CD14-positive monocyte (primary cell): ENCODE results near the gene PTPRN. TPM values are rescaled to one million over a fixed set of nuclear protein-coding genes. Genes with fewer than 3 reads are reported as not detected.

Experiments
- DNase-seq, 3 donors: peaks; one replicate each; pipeline ENCODE4 v3.0.0-alpha.2; 2011 to 2022
- H2AFZ ChIP-seq: 2 replicates; pipeline ENCODE4 v1.6.0; 2012; ENCODE audit warnings: mild to moderate bottlenecking, low read depth, low read length, inconsistent platforms; ENCODE audit not compliant: insufficient read depth, poor library complexity, severe bottlenecking
- H3K27ac ChIP-seq, 2 donors: 1 replicate in 1 of 2; 2 replicates in 1 of 2; pipeline ENCODE4 v1.5.1; 2012 to 2013; ENCODE audit warnings: low read length in 2 of 2, control low read depth in 1 of 2, inconsistent platforms in 1 of 2, low read depth in 1 of 2, mild to moderate bottlenecking in 1 of 2
- H3K27me3 ChIP-seq, 2 donors: one replicate each; pipeline versions ENCODE4 v1.6.0 to v1.6.1; 2011 to 2013; ENCODE audit warnings: low read length in 2 of 2; ENCODE audit not compliant: control insufficient read depth in 2 of 2, insufficient read depth in 2 of 2
- H3K36me3 ChIP-seq, 2 donors: replicated peaks in 1 of 2; 1 replicate in 1 of 2; 2 replicates in 1 of 2; pipeline versions ENCODE4 v1.5.1 to v1.6.1; 2012 to 2013; ENCODE audit warnings: low read length in 2 of 2, control low read depth in 1 of 2, inconsistent platforms in 1 of 2, mild to moderate bottlenecking in 1 of 2; ENCODE audit not compliant: insufficient read depth in 2 of 2, control insufficient read depth in 1 of 2
- H3K4me1 ChIP-seq, 2 donors: 1 replicate in 1 of 2; 2 replicates in 1 of 2; pipeline versions ENCODE4 v1.5.1 to v1.6.1; 2012 to 2013; ENCODE audit warnings: low read length in 2 of 2, control low read depth in 1 of 2, inconsistent platforms in 1 of 2, mild to moderate bottlenecking in 1 of 2, moderate library complexity in 1 of 2; ENCODE audit not compliant: insufficient read depth in 2 of 2, control insufficient read depth in 1 of 2
- H3K4me2 ChIP-seq: replicated peaks from 2 replicates; pipeline ENCODE3; 2012; ENCODE audit warnings: low read length, moderate library complexity, mild to moderate bottlenecking; ENCODE audit not compliant: poor library complexity, severe bottlenecking; ENCODE audit errors: extremely low read depth
- H3K4me3 ChIP-seq, 3 experiments: fragments of 200-600 bp in 1 of 3; sonication (generic) in 1 of 3; replicated peaks in 1 of 3; 1 replicate in 2 of 3; 2 replicates in 1 of 3; pipeline ENCODE4 v1.5.1; 2011 to 2013; ENCODE audit warnings: low read length in 3 of 3, mild to moderate bottlenecking in 3 of 3, control low read depth in 2 of 3, low read depth in 2 of 3, inconsistent platforms in 1 of 3, moderate library complexity in 1 of 3
- H3K79me2 ChIP-seq: 2 replicates; pipeline ENCODE4 v1.6.0; 2012; ENCODE audit warnings: mild to moderate bottlenecking, control low read depth, inconsistent platforms, low read length, moderate library complexity; ENCODE audit not compliant: insufficient read depth
- H3K9ac ChIP-seq: 2 replicates; pipeline ENCODE4 v1.6.0; 2017; ENCODE audit warnings: low read length, mild to moderate bottlenecking; ENCODE audit not compliant: insufficient read depth, poor library complexity, severe bottlenecking
- H3K9me3 ChIP-seq, 2 donors: replicated peaks in 1 of 2; 1 replicate in 1 of 2; 2 replicates in 1 of 2; pipeline versions ENCODE4 v1.5.1 to v1.6.1; 2012 to 2013; ENCODE audit warnings: low read length in 2 of 2, control low read depth in 1 of 2; ENCODE audit not compliant: control insufficient read depth in 1 of 2, insufficient read depth in 1 of 2
- H4K20me1 ChIP-seq: 2 replicates; pipeline ENCODE4 v1.6.0; 2012; ENCODE audit warnings: mild to moderate bottlenecking, low read length, control low read depth, moderate library complexity; ENCODE audit not compliant: insufficient read depth
- H3K27ac Mint-ChIP-seq, 7 donors: one replicate each; pipeline ENCODE4 v1.8.0; 2020; ENCODE audit warnings: mild to moderate bottlenecking in 7 of 7, mixed read lengths in 7 of 7, moderate library complexity in 6 of 7, inconsistent platforms in 2 of 7
- H3K27me3 Mint-ChIP-seq, 3 donors: one replicate each; pipeline ENCODE4 v1.8.0; 2021 to 2022; ENCODE audit warnings: low read depth in 3 of 3, mild to moderate bottlenecking in 3 of 3, mixed read lengths in 3 of 3, moderate library complexity in 3 of 3, inconsistent platforms in 1 of 3
- H3K36me3 Mint-ChIP-seq, 2 donors: one replicate each; pipeline ENCODE4 v1.8.0; 2020; ENCODE audit warnings: mixed read lengths in 2 of 2, inconsistent platforms in 1 of 2, mild to moderate bottlenecking in 1 of 2
- H3K4me1 Mint-ChIP-seq: one replicate; pipeline ENCODE4 v1.8.0; 2020; ENCODE audit warnings: mild to moderate bottlenecking, mixed read lengths
- H3K4me3 Mint-ChIP-seq, 2 donors: one replicate each; pipeline ENCODE4 v1.8.0; 2020; ENCODE audit warnings: mild to moderate bottlenecking in 2 of 2, mixed read lengths in 2 of 2, moderate library complexity in 1 of 2
- H3K9me3 Mint-ChIP-seq, 7 donors: one replicate each; pipeline ENCODE4 v1.8.0; 2020 to 2022; ENCODE audit warnings: mixed read lengths in 7 of 7, mild to moderate bottlenecking in 6 of 7, moderate library complexity in 6 of 7, inconsistent platforms in 2 of 7
- CTCF ChIP-seq: fragments of 200-600 bp; IDR thresholded peaks from one replicate; pipeline ENCODE4 v1.8.0; 2022; ENCODE audit warnings: antibody characterized with exemption, mild to moderate bottlenecking
- WGBS: methylation state at CpG from one replicate; pipeline ENCODE4 v1.1.5; 2013; ENCODE audit warnings: missing lambda C conversion rate; ENCODE audit not compliant: insufficient coverage; 5-methylcytosine and 5-hydroxymethylcytosine counted together
- intact Hi-C, 2 donors: fragments of 100-400 bp; cut with micrococcal nuclease; formaldehyde crosslinking; loops; one replicate each; pipeline versions ENCODE4 v1.15.0 to v1.15.1; 2023
- polyA plus RNA-seq, 3 donors: library from polyadenylated mRNA; depleted of rRNA in 1 of 3; unstranded in 2 of 3; stranded (reverse) in 1 of 3; fragments of 300-500 nt in 2 of 3; fragments of >200 nt in 1 of 3; fragmentation: Illumina TruSeq in 2 of 3; gene quantifications; 1 replicate in 2 of 3; 2 replicates in 1 of 3; pipeline ENCODE4 v1.2.3, GENCODE V29; 2012 to 2021

PTPRN gene
- polyA plus RNA-seq, 3 donors, result not detected

- H3K79me2 ChIP-seq, result peaks cover 5% of the 10 kb centered on the region
- peak overlapping the region; percentile 85 to 97 for H3K27ac ChIP-seq
- no peaks in the 10 kb centered on the region for H4K20me1 ChIP-seq
- no peaks in the 10 kb centered on the region for H3K27me3 ChIP-seq
- no peak for DNase-seq
- Mint-ChIP-seq H3K4me3 (peak overlapping the region; percentile 88 to 91), H3K27me3 (peaks cover 2 to 6% (median 6%) of the 10 kb centered on the region in 3 donors), H3K27ac (peak overlapping the region; percentile 92 to 98 (median 97)), H3K9me3 (peaks cover 0 to 2% (median 0%) of the 10 kb centered on the region in 7 donors), H3K36me3 (peaks cover 45 to 51% of the 10 kb centered on the region in 2 donors), H3K4me1 (peaks cover 29% of the 10 kb centered on the region)
- H3K4me3 ChIP-seq, result peak overlapping the region; percentile 54 to 77 (median 57)
- WGBS, result 92% methylated on average over 5 of the region's 12 CpGs
- peaks cover 37 to 47% of the 10 kb centered on the region in 2 donors for H3K36me3 ChIP-seq
- peak overlapping the region; percentile 98 for H3K9ac ChIP-seq
- peaks cover 23 to 31% of the 10 kb centered on the region in 2 donors for H3K4me1 ChIP-seq
- peak; percentile 18 for TF ChIP-seq CTCF
- peak overlapping the region; percentile 72 for H2AFZ ChIP-seq
- H3K9me3 ChIP-seq, result no peaks in the 10 kb centered on the region
- intact Hi-C loops, result loop anchor here (1.0 to 2.0 kb wide), 4 partner anchors 15 to 107 kb away; partner anchors contain the start of gene DNPEP (in 2 of the 2)
- peak overlapping the region; percentile 76 for H3K4me2 ChIP-seq
These were observed 29.2 kb downstream of the PTPRN start for GRCh38 chr2:219279916-219280516.

GRCh38 chr2:219279151-219279915, 29.9 kb downstream of the PTPRN start, which contains the start of gene DNAJB2:
TSS of gene DNAJB2 (plus strand) at chr2:219279366. CDS start at chr2:219279834, 468 bp downstream.
- Mint-ChIP-seq H3K4me1 (peaks cover 29% of the 10 kb centered on the region), H3K27me3 (peaks cover 2 to 6% (median 6%) of the 10 kb centered on the region in 3 donors), H3K9me3 (peaks cover 0 to 2% (median 0%) of the 10 kb centered on the region in 7 donors), H3K36me3 (peaks cover 40 to 44% of the 10 kb centered on the region in 2 donors), H3K4me3 (peak within 1 kb of the TSS; percentile 88 to 91), H3K27ac (peak within 1 kb of the TSS; percentile 92 to 98 (median 97))
- Histone ChIP-seq H3K4me3 (peak within 1 kb of the TSS; percentile 54 to 77 (median 57)), H3K4me2 (peak within 1 kb of the TSS; percentile 76), H3K27ac (peak within 1 kb of the TSS; percentile 85 to 97), H2AFZ (peak within 1 kb of the TSS; percentile 83), H3K9me3 (no peaks in the 10 kb centered on the region), H4K20me1 (no peaks in the 10 kb centered on the region), H3K36me3 (peaks cover 31 to 40% of the 10 kb centered on the region in 2 donors), H3K79me2 (peaks cover 5% of the 10 kb centered on the region), H3K27me3 (no peaks in the 10 kb centered on the region), H3K4me1 (peaks cover 23 to 31% of the 10 kb centered on the region in 2 donors), H3K9ac (peak within 1 kb of the TSS; percentile 98)
- under 1% methylated on average over 63 of the region's 65 CpGs for WGBS
- peak; percentile 99 to 100 (median 100) for DNase-seq
- intact Hi-C loops, result loop anchor here (1.0 to 2.0 kb wide), 4 partner anchors 15 to 107 kb away; partner anchors contain the start of gene DNPEP (in 2 of the 2)
- TF ChIP-seq CTCF, result peak; percentile 30
